HEK293 (cell line): ENCODE results near the gene CD48.

Source experiments
- CTCF ChIA-PET: fragments of 350-600 bp; formaldehyde crosslinking; extraction: SDS; loops from one replicate; lab custom pipeline; 2021; ENCODE audit warnings: antibody characterized with exemption; lab: Yijun Ruan, JAX
- POLR2A ChIA-PET: fragments of 300-600 bp; formaldehyde crosslinking; extraction: SDS; loops from one replicate; lab custom pipeline; 2020; ENCODE audit warnings: antibody characterized with exemption, inconsistent platforms; lab: Yijun Ruan, JAX
- H3K27ac ChIP-seq: fragments of 200-500 bp; sonication (Bioruptor generic); 2 replicates; pipeline ENCODE4 v1.5.1; 2014; ENCODE audit warnings: low read depth, low read length, control low read depth, inconsistent platforms; ENCODE audit errors: extremely low read depth
- H3K36me3 ChIP-seq, 2 experiments: fragments of 200-500 bp in 1 of 2; sonication (Bioruptor generic) in 1 of 2; 1 replicate in 1 of 2; 2 replicates in 1 of 2; pipeline ENCODE4 v1.5.1; 2014 to 2017; ENCODE audit warnings: inconsistent platforms in 2 of 2, low read length in 2 of 2; ENCODE audit not compliant: control insufficient read depth in 2 of 2, insufficient read depth in 1 of 2
- H3K4me1 ChIP-seq: fragments of 200-500 bp; sonication (Bioruptor generic); 2 replicates; pipeline ENCODE4 v1.5.1; 2014; ENCODE audit warnings: mild to moderate bottlenecking, low read length, inconsistent platforms; ENCODE audit not compliant: control insufficient read depth, insufficient read depth
- H3K4me3 ChIP-seq: 2 replicates; pipeline ENCODE4 v1.5.1; 2011; ENCODE audit warnings: low read depth, mild to moderate bottlenecking, control low read depth, low read length, moderate library complexity
- H3K9me3 ChIP-seq: fragments of 200-500 bp; sonication (Bioruptor generic); 2 replicates; pipeline ENCODE4 v1.5.1; 2014; ENCODE audit warnings: low read depth, low read length, inconsistent platforms; ENCODE audit not compliant: control insufficient read depth, insufficient read depth
- GFI1B ChIP-seq: fragments of 450-650 bp; formaldehyde crosslinking; IDR thresholded peaks from 2 replicates; pipeline ENCODE4 v1.5.1; 2016; ENCODE audit warnings: missing biosample characterization, missing genetic modification characterization
- MEIS1 ChIP-seq: sonication (generic); formaldehyde crosslinking; IDR thresholded peaks from 2 replicates; pipeline ENCODE4 v1.8.1; 2022; ENCODE audit warnings: missing genetic modification reagents, mild to moderate bottlenecking, borderline replicate concordance
- PATZ1 ChIP-seq: fragments of 450-650 bp; formaldehyde crosslinking; IDR thresholded peaks from 2 replicates; pipeline ENCODE4 v1.5.1; 2016; ENCODE audit warnings: missing biosample characterization, missing genetic modification characterization
- SALL2 ChIP-seq: fragments of 450-650 bp; formaldehyde crosslinking; IDR thresholded peaks from 2 replicates; pipeline ENCODE4 v1.5.0; 2017; ENCODE audit warnings: missing biosample characterization, mild to moderate bottlenecking, missing genetic modification characterization, borderline replicate concordance
- SETDB1 ChIP-seq: IDR thresholded peaks from one replicate; pipeline ENCODE4 v1.6.1; 2017; ENCODE audit warnings: mild to moderate bottlenecking, low read length, moderate library complexity, mixed read lengths; ENCODE audit not compliant: insufficient read length
- ZBTB1 ChIP-seq: fragments of 450-650 bp; formaldehyde crosslinking; IDR thresholded peaks from 2 replicates; pipeline ENCODE4 v1.5.1; 2016; ENCODE audit warnings: missing biosample characterization, missing genetic modification characterization
- ZNF138 ChIP-seq: fragments of 450-650 bp; formaldehyde crosslinking; IDR thresholded peaks from 2 replicates; pipeline ENCODE4 v1.5.1; 2016; ENCODE audit warnings: missing biosample characterization, missing genetic modification characterization, borderline replicate concordance
- ZNF148 ChIP-seq: fragments of 450-650 bp; formaldehyde crosslinking; IDR thresholded peaks from 2 replicates; pipeline ENCODE4 v1.5.0; 2017; ENCODE audit warnings: missing biosample characterization, missing genetic modification characterization, borderline replicate concordance
- ZNF2 ChIP-seq: fragments of 450-650 bp; formaldehyde crosslinking; IDR thresholded peaks from 2 replicates; pipeline ENCODE4 v1.5.1; 2016; ENCODE audit warnings: missing biosample characterization, missing genetic modification characterization
- ZNF202 ChIP-seq: fragments of 450-650 bp; formaldehyde crosslinking; IDR thresholded peaks from 2 replicates; pipeline ENCODE4 v1.5.1; 2016; ENCODE audit warnings: missing biosample characterization, missing genetic modification characterization, borderline replicate concordance
- ZNF24 ChIP-seq: fragments of 450-650 bp; formaldehyde crosslinking; IDR thresholded peaks from 2 replicates; pipeline ENCODE4 v1.5.1; 2016; ENCODE audit warnings: missing biosample characterization, missing genetic modification characterization
- ZNF341 ChIP-seq: fragments of 450-650 bp; formaldehyde crosslinking; IDR thresholded peaks from 2 replicates; pipeline ENCODE4; 2016; ENCODE audit warnings: low read depth, missing biosample characterization, missing genetic modification characterization
- ZNF449 ChIP-seq: fragments of 450-650 bp; formaldehyde crosslinking; IDR thresholded peaks from 2 replicates; pipeline ENCODE4 v1.5.1; 2017; ENCODE audit warnings: missing biosample characterization, mild to moderate bottlenecking, missing genetic modification characterization, moderate library complexity
- ZNF530 ChIP-seq: fragments of 450-650 bp; formaldehyde crosslinking; IDR thresholded peaks from 2 replicates; pipeline ENCODE4 v1.5.1; 2016; ENCODE audit warnings: low read depth, missing biosample characterization, missing genetic modification characterization
- ZNF544 ChIP-seq: fragments of 450-650 bp; formaldehyde crosslinking; IDR thresholded peaks from 2 replicates; pipeline ENCODE4 v1.5.0; 2017; ENCODE audit warnings: missing biosample characterization, missing genetic modification characterization
- ZNF660 ChIP-seq: fragments of 450-650 bp; IDR thresholded peaks from 2 replicates; pipeline ENCODE4 v1.5.1; 2018; ENCODE audit warnings: missing biosample characterization, mild to moderate bottlenecking, missing genetic modification characterization
- ZNF664 ChIP-seq: fragments of 450-650 bp; formaldehyde crosslinking; IDR thresholded peaks from 2 replicates; pipeline ENCODE4 v1.5.1; 2016; ENCODE audit warnings: missing biosample characterization, missing genetic modification characterization
- ZNF670 ChIP-seq: fragments of 450-650 bp; formaldehyde crosslinking; IDR thresholded peaks from 2 replicates; pipeline ENCODE4 v1.5.1; 2016; ENCODE audit warnings: missing biosample characterization, missing genetic modification characterization, low read depth
- ZNF776 ChIP-seq: fragments of 450-650 bp; formaldehyde crosslinking; IDR thresholded peaks from 2 replicates; pipeline ENCODE4 v1.5.0; 2017; ENCODE audit warnings: missing biosample characterization, missing genetic modification characterization, borderline replicate concordance
- ZNF777 ChIP-seq: fragments of 450-650 bp; formaldehyde crosslinking; IDR thresholded peaks from 2 replicates; pipeline ENCODE4 v1.5.1; 2017; ENCODE audit warnings: missing biosample characterization, missing genetic modification characterization, borderline replicate concordance
- ZXDB ChIP-seq: fragments of 450-650 bp; formaldehyde crosslinking; IDR thresholded peaks from 2 replicates; pipeline ENCODE4 v1.5.1; 2016; ENCODE audit warnings: missing biosample characterization, missing genetic modification characterization

The CD48 gene

GRCh38 chr1:160752406-160752805, 40.8 kb upstream of the CD48 start (continued):
- TF ChIP-seq ZNF2 (no peak), MEIS1 (CRISPR knock-in tag) (no peak)

GRCh38 chr1:160750608-160751007, 39.0 kb upstream of the CD48 start:
- Histone ChIP-seq H3K4me3 (no peak overlapping the region), H3K27ac (no peak overlapping the region)
- TF ChIP-seq ZNF341 (tag by site-specific recombination) = no peak
- no peak for TF ChIP-seq SALL2
- no peak for TF ChIP-seq ZNF660 (tag by site-specific recombination)
- TF ChIP-seq ZBTB1 (tag by site-specific recombination) = no peak
- TF ChIP-seq ZNF148 (tag by site-specific recombination) = no peak
- TF ChIP-seq ZNF138 (tag by site-specific recombination) = no peak
- TF ChIP-seq ZNF776 (tag by site-specific recombination) = no peak
- TF ChIP-seq GFI1B = no peak
- TF ChIP-seq ZNF202 = no peak
- no peak for TF ChIP-seq ZNF24
- no peak for TF ChIP-seq ZNF530 (tag by site-specific recombination)
- TF ChIP-seq ZNF777 (tag by site-specific recombination) = no peak
- TF ChIP-seq ZNF544 (tag by site-specific recombination) = no peak
- TF ChIP-seq ZNF670 (tag by site-specific recombination) = no peak
- TF ChIP-seq ZNF664 (tag by site-specific recombination) = no peak
- TF ChIP-seq ZNF449 (tag by site-specific recombination) = no peak
- TF ChIP-seq PATZ1 (tag by site-specific recombination) = no peak
- no peak for TF ChIP-seq SETDB1
- no peak for TF ChIP-seq ZXDB (tag by site-specific recombination)
- TF ChIP-seq, all 188 proteins: peak for 0
- ChIA-PET POLR2A (no interaction called here), CTCF (interaction anchor here (0.7 kb wide), 1 partner anchor 11 kb away, joined by 3 read pairs; no protein-coding TSS in a partner anchor)
- peaks cover 8% of the 10 kb centered on the region; the same call in 1 of the 2 replicates for H3K4me1 ChIP-seq
- H3K36me3 ChIP-seq = no peaks in the 10 kb centered on the region
- H3K9me3 ChIP-seq = no peaks in the 10 kb centered on the region
